Measurements from ENCODE around the gene IFNLR1.

- TF ChIP-seq CTCF (IDR thresholded peaks at IDR 0.05) (no peak), POLR2A (IDR thresholded peaks at IDR 0.05) (no peak)
These were observed 16.3 kb upstream of the IFNLR1 start for GRCh38 chr1:24203404-24203803.
